Body of pancreas (tissue), 4 donors: ENCODE results near the gene PPFIBP2.

Experiments used
- POLR2A ChIP-seq, 3 donors: fragments of 450-650 bp; IDR thresholded peaks; one replicate each; pipeline ENCODE4 v1.6.1; 2016; ENCODE audit warnings: antibody characterized with exemption in 3 of 3, mild to moderate bottlenecking in 2 of 3
- TF ChIP-seq, protein P1 (sequence below), 7 experiments: fragments of 450-650 bp in 4 of 7; fragments of 200-600 bp in 3 of 7; sonication (generic) in 3 of 7; IDR thresholded peaks; one replicate each; pipeline ENCODE4 v1.5.1; 2016 to 2019; ENCODE audit warnings: antibody characterized with exemption in 7 of 7

DNA sequence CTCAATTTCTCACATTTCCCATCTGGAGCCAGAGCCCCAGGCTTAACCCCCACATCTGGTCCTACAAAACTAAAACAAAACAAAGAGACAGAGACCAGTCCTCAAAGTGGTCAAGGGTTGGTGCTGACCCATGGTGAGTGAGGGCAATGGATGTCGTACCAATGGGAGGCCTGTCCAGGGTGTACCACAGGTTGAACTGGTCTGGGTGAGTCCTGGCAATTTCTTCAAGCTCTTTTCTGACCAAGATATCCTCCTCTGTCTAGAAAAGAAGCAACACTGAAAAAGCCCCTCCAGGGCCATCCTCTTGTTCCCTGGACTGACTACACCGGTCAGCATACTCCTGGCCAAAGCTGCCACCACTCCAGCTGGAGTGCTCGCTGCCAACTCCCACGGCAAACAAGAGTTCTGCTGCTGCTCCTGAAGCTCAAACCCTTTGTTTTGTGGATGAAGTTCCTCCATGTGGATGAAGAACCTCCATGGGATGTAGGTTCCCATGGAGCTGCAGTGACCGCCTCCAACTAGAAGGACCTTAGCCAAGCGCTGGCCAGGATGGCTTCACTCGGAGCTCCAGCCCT, 152.6 kb downstream of the PPFIBP2 start:
- TF ChIP-seq, protein P1, sequence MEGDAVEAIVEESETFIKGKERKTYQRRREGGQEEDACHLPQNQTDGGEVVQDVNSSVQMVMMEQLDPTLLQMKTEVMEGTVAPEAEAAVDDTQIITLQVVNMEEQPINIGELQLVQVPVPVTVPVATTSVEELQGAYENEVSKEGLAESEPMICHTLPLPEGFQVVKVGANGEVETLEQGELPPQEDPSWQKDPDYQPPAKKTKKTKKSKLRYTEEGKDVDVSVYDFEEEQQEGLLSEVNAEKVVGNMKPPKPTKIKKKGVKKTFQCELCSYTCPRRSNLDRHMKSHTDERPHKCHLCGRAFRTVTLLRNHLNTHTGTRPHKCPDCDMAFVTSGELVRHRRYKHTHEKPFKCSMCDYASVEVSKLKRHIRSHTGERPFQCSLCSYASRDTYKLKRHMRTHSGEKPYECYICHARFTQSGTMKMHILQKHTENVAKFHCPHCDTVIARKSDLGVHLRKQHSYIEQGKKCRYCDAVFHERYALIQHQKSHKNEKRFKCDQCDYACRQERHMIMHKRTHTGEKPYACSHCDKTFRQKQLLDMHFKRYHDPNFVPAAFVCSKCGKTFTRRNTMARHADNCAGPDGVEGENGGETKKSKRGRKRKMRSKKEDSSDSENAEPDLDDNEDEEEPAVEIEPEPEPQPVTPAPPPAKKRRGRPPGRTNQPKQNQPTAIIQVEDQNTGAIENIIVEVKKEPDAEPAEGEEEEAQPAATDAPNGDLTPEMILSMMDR (IDR thresholded peaks at IDR 0.05) = no peak
- TF ChIP-seq POLR2A (IDR thresholded peaks at IDR 0.05) = no peak
